ENCODE measurements around the gene ATRAID.
A peak's percentile ranks its signal among the peaks of the same experiment; 100 is the strongest.

The ATRAID gene

DNA sequence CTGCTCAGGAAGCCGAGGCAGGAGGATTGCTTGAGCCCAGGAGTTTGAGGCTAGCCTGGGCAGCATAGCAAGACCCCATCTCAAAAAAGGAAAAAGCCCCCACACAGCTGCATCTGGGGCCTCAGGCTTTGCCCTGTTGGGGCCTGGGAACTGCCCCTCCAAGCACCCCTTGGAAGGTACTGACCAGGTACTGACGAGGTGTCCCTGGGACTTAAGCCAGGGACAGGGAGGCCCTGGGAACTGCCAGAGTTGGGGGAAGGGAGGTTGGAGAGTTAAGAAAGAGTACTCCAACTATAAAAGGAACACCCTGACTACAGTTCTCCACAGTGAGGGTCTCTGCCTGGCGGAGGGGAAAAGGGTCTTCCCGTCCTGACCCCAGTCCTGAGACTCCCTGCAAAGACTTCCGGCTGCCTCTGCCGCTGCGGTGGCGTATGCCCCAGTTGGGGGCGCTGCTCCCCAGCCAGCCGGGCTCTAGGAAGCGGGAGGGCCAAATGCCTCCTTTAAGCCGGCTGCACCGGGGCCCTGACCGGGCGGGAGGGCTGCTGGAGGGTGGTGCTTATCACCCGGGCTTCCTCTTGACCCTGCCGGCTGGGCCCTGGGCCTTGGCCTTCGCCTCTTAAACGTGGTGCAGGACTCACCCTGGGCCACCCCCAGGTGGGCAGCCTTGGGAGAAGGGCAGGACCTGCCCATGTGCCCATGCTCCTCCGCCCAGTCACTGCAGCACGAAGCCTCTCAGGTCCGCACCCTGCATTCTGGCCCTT is 38.2 kb downstream of the ATRAID start:
- DNase-seq (ENCODE audit: low read depth in 3 of 3): peak in 2 of 3 experiments; percentile 12 to 59

DNA sequence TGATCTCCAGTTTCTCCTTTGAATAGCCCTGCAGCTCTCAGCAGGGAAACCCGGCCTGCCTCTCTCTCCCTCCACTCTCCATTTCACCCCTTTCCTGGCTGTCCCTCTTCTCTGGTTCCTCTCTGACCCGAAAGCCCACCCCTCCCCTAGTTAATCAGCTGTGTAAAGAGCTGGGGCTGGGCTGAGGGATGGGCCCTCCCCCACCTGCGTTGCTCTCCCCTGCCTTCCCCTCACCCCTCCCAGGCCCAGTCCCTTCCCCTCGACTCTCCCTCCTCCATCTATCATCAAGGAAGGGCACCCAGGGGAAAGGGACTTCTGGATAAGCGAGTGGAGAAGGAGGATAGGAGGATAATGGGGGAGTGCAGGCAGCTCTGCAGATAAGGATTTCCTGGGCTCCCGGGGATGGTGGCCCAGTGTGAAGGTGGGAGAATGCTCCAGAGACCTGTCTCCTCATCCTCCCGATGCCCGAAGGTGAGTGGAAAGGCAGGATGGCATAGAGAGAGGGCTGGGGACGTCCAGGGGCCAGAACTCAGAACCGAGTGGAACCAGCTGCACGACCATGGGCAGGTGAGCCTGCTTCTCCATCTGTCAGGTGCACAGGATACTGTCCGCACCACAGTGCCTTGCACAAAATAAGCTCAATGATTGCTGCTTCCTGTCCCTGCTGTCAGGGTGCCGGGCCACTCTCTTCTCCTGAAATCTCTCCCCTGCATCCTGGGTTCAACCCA is 39.0 kb downstream of the ATRAID start:
- DNase-seq (ENCODE audit: low read depth in 3 of 3): no peak

DNA sequence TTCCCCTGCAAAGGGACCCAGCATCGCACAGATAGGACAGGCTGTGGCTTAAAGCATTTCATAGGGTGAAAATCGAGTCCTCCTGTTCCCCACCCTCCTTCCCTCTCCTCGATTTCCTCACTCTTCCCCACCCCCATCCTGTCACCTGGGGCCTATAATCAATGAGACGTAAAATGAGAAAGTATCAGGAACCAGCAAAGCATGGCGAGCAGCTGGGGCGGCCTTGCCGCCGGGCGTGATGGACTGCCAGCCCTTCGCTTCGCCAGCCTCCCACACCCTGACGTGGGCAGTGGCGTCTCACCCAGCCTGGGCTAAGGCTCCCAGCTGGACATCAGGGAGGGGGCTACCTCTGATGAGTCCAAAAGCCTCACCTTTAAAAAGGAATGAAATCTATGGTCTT is 39.9 kb downstream of the ATRAID start:
- DNase-seq (ENCODE audit: low read depth in 3 of 3): no peak

DNA sequence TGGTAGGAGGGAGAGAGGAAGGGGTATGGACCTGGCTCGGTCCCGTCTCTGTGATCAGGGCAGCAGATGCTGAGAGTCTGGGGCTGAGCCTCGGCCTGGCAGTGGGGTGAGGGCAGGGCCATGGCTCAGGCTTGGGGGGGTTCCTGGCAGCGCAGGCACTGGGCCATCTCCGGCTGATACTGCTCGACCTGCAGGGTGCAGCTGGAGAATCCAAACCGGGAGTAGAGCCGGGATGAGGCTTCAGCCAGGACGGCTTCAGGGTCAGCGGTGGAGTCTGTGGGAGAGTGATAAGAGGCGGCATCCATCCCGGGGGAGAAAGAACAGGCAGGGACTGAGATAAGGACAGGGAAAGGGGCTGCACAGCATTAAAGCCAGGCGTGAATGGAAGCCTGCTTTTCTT is 43.3 kb downstream of the ATRAID start:
- DNase-seq (ENCODE audit: low read depth in 3 of 3): no peak

DNA sequence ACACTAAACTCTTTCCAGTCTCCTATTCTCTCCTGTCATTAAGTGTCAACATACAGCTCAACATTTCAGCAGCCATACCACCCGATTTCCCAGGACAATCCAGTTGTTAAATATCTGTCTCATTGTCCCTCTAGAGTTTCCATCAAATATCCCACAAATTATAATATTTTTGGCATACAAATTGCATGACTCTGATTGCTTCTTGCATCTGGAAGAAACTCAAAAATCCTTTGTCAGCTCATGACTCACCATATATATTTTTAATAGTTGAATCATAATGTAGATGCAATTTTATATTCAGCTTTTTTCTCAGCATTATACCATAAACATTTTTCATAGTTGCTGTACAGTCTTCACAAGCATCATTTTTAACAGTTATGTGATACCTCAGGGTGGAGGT is 43.8 kb downstream of the ATRAID start:
- DNase-seq (ENCODE audit: low read depth in 3 of 3): no peak

DNA sequence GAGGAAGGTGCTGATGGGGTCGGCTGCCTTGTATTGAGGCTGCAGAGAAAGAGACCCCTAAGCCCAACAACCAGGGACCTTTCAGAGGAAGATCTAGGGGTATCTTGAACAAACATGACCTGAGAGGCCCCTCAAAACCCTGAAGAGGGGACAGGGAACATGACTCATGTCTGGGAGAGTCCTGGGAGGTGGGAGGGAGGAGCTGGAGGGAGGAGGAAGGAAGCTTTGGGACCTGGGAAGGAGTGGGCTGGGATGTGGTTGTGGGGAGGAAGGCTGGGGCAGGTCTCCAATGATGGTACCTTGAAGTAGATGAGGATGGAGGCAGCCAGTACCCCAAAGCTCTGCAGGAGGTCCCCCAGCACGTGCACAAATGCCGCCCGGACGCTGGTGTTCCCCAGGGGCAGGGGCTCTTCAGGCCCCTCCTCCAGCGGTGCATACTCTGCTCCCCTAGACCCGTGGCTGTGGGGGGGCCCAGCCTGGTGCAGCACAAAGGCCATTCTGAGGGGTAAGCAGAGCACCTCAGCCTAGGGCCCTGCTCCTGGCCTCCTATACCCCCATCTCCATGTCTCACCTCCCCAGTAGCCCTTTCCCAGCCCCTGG is 45.1 kb downstream of the ATRAID start:
- no peak for DNase-seq (ENCODE audit: low read depth in 3 of 3)

DNA sequence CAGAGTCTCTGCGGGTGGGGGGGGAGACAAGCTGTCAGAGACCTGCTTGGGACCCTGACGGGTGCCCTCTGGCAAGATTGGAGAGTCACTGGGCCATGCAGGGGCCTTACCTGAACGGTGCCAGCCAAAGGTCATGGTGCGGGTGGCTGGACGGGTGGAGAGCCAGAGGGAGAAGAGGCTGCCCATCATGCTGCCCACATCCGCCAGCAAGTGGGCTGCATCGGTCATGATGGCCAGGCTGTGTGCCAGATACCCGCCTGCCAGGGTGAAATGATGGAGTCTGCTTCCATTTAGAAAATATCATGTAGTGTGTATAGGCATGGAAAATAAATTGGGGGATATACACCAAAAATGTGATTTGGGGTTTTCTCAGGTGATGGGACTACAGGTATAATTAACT is 46.2 kb downstream of the ATRAID start:
- DNase-seq (ENCODE audit: low read depth in 3 of 3): no peak

DNA sequence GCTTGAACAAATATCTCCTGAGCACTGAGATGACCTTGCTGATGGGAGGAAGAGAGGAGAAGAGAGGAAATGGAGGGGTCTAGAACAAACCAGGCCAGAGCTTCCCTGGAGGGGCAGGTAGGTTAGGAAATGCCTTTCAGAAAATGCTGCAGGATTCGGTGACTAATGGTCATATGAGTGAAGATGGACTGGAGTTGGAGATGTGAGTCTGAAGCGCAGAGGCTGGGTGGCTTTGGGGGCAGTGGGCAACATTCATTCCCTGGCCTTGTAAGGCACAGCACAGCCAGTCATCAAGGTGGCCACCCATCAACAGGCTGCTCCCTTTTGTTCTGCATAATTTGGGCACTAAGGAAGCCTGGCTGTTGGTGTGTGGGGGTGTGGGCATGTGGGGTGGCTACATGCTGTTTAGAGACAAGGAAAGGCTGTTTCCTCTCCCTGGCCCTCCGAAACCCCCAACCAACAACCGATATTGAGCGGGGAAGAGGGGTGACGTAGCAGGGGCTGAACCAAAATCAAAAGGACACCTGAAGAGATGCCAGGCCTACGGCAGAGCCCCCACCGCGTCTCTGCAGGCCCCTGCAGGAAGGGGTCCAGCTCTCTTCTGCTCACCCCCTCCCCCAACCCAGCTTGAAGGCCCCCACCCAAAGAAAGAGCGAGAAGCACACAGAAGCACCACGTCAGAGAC is 49.5 kb downstream of the ATRAID start:
- DNase-seq (ENCODE audit: low read depth in 3 of 3): no peak

DNA sequence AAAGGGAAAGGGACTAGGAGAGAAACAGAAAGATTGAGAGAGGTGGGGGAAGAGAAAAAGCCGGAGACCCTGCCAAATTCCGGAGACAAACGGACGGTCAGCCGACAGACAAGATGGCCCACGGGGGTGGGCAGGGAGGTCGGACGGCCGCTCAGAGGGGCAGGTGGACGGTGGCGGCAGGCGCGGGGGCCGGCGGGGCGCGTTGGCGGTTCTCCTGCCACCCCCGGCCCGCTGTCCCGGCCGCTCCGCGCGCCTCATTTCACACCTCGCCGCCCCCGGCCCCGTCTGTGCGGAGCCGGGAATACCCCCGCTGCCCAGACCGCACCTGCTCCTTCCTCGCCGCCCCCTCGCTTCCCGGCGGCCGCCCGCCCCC is 50.1 kb downstream of the ATRAID start:
- no peak for DNase-seq (ENCODE audit: low read depth in 3 of 3)

DNA sequence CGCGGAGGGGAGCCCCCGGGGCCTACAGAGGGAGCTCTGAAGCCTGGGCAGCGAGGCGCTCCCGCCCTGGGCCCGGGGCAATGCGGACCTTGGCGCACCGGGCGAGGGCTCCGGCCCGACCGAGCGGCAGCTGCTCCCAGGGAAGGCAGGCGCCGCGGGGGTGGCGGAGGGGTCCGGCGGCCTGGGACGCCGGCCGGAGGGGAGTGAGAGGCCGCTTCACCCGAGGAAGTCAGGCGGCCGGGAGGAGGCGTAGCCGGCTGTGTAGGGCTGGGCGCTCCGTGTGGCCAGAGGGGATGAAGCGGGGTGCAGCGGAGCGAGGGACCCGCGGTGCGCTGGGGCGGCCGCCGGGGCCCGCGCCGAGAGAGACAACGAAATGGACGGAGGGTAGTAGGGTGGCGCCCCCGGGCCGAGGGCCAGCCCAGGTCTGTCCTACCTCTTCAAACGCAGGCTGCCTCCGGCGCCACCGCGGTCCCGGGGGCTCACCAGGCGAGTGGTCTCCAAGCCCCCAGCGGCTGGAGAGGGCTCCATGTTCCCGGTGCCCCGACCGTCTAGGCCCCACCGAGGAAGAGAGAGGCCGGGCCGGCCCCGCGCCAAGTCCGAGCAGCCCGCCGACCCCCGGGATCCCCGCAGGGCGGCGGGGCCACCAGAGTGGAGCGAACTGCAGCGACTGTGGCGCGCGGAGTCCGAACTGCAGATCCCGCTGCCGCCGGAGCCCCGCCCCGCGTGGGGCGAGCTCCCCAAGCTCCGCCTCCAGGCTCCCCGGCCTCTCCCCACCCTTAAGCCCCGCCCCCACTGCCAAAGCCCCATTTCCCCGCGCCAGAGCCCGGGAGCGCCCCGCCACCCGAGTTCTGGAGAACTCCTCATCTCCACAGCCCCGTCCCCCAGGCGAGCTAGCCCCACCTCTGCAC is 50.8 kb downstream of the ATRAID start, which contains the start of gene SLC30A3:
Gene SLC30A3 (minus strand): TSS at position 669 of the 908 bp plus-strand sequence. CDS start 141 bp downstream, at position 528.
- peak; percentile 34 to 78 (median 55) for DNase-seq (ENCODE audit: low read depth in 3 of 3)

DNA sequence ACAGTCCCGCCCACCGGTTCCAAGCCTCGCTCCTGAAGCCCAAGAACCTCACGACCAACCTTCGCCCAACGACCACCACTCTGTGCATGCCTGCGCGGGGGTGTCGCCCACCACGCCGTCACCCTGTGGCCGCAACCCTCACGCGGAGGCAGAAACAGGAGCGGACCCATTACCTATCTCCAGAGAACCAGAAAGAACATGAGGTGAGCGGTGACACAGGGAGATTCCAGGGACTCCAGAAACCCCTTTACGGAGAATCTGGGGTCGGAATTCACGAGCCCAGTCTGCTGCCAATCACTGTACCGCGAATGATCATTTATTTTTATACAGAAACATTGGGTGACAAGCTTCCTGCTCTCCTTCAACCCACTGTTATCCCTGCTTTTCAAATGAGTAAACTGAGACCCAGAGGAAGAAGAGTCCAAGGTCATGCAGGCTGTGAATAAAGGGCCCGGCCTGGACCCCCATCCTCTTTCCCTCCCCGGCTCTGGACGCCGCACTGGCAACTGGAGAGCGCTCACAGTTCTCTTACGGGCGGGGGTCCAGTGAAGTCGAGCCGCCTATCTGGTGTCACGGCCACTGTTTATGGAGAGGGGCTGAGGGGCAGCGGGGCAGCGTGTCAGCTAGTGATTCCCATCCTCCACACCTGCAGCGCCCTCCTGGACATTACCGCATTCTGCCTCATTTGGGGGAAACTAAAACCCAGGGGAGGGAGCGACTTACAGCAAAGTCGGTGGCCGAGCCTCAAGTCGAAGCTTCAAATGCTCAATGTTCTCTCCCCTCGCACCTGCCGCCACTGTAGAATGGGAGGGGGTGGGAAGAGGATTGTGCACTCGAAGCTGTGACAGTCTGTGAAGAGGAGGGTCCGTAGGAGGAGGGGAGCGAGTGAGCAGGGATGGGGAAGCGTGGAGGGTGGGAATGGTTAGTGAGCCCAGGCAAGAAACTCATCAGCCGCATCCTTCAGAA is 51.7 kb downstream of the ATRAID start:
- no peak for DNase-seq (ENCODE audit: low read depth in 3 of 3)

DNA sequence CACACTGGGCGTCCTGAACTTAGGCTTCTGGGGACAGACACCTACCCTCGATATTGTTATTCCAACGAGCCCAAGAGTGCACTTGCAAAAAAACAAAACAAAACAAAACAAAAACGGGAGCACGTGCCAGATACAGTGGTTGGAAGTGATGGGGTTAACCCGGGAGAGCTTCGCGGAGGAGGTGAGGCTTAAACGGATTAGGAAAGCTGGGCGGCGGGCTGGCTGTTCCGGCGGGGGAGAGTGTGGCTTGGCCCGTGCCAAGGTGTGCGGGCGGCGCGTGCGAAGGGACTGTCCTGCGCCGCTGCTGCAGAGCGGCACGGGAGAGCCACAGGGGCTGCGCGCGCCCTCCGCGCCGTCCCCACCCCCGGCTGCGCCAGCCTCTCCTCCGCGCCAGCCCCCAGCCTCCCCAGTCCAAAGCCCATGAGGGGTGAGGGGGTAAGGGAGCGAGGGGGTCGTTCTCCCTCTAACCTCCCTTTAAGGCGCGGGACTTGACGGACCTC is 52.5 kb downstream of the ATRAID start:
- no peak for DNase-seq (ENCODE audit: low read depth in 3 of 3)

DNA sequence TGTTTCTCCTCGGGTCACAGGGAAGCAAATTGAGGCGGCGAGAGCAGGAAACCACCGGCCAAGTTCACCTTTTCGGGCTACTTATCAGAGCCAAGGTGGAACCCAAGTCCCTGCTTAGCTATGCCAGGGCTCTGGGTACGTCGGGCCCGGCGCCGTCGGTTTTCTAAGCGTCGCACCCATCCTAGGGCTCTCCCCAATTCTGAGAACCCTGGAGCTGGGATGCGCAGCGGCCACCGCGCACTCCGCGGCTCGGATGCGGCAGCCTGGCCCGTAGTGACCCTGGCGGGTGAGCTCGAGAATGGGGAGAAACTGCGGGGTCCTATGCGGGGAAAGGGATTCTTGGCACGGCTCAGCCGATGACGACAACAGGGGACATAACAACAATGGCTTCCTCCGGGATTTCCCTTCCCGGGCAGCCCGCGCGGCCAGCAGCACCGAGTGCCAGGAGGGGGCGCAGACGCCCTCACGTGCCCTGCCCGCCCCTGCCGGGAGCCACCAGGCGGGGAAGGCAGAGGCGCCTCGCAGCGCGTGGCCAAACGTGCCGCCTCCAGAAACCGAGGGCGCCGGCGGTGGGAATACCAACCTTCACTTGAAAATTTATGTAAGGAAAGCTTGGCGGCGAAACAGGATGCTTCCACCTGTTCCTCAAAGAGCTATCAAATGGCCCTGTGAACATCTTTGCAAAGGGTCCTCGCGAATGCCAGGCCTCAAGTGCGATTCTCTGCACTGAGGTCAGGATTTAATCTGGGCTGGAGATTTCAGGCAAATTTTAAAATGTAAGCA is 53.1 kb downstream of the ATRAID start:
- peak; percentile 23 to 69 (median 36) for DNase-seq (ENCODE audit: low read depth in 3 of 3)

DNA sequence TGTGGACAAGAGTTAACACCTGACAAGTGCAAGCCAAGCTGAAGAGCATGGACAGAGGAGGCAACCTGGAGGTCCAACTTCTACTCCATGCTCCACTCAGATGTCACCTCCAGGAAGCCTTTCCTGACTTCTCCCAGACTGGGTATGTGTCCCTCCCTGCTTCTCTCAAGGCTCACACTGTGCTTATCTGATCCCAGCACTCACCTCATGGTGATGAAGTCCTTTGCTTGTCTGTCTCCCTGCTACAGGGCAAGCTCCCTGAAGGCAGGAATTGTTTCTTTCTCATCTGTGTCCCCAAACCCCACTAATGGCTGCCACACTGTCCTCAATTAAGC is 53.7 kb downstream of the ATRAID start:
- DNase-seq (ENCODE audit: low read depth in 3 of 3): no peak

Data from stimulated activated CD4-positive, alpha-beta T cell treated with anti-CD3 and anti-CD28 coated beads, TNF-alpha, amount 100 ng/mL, for 24 hours (primary cell).